ENCODE results near the gene EMC6.

Gene EMC6

DNA sequence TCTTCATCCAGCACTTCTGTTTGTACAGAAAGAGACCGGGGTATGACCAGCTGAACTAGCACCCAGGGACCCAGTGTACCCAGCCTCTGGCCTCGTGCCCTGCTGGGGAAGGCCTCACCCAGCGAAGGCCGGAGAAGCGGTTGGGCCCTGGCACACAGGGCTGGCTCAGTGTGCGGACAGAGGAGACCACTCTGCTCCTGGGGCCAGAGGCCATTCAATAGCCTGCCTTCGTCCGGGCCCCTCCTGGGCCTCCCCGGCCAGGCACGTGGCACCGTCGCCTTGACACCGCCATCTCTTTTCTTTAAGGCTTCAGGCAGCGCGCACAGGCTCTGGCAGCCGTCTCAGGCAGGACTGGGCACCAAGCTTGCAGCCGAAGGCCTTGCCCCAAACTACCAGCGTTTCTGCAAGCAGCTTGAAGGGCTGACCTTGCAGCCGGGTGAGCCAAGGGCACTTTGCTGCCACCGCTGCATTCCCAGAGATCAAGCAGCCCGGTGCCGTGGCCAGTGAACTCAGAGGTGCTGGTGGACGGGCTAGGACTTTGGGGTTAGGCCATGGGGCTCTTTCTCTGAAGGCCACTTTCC, 8.2 kb upstream of the EMC6 start:
- no peak for DNase-seq (ENCODE audit: low read depth, low spot score)
- no peak overlapping the region for H3K4me3 ChIP-seq (ENCODE audit: low read depth, low read length)
- TF ChIP-seq, protein P1, sequence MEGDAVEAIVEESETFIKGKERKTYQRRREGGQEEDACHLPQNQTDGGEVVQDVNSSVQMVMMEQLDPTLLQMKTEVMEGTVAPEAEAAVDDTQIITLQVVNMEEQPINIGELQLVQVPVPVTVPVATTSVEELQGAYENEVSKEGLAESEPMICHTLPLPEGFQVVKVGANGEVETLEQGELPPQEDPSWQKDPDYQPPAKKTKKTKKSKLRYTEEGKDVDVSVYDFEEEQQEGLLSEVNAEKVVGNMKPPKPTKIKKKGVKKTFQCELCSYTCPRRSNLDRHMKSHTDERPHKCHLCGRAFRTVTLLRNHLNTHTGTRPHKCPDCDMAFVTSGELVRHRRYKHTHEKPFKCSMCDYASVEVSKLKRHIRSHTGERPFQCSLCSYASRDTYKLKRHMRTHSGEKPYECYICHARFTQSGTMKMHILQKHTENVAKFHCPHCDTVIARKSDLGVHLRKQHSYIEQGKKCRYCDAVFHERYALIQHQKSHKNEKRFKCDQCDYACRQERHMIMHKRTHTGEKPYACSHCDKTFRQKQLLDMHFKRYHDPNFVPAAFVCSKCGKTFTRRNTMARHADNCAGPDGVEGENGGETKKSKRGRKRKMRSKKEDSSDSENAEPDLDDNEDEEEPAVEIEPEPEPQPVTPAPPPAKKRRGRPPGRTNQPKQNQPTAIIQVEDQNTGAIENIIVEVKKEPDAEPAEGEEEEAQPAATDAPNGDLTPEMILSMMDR (IDR thresholded peaks at IDR 0.05; ENCODE audit: low read depth, low read length): no peak
- in situ Hi-C loops (cut with HindIII; ENCODE audit: low sequenced_read_pairs): no loop called here

DNA sequence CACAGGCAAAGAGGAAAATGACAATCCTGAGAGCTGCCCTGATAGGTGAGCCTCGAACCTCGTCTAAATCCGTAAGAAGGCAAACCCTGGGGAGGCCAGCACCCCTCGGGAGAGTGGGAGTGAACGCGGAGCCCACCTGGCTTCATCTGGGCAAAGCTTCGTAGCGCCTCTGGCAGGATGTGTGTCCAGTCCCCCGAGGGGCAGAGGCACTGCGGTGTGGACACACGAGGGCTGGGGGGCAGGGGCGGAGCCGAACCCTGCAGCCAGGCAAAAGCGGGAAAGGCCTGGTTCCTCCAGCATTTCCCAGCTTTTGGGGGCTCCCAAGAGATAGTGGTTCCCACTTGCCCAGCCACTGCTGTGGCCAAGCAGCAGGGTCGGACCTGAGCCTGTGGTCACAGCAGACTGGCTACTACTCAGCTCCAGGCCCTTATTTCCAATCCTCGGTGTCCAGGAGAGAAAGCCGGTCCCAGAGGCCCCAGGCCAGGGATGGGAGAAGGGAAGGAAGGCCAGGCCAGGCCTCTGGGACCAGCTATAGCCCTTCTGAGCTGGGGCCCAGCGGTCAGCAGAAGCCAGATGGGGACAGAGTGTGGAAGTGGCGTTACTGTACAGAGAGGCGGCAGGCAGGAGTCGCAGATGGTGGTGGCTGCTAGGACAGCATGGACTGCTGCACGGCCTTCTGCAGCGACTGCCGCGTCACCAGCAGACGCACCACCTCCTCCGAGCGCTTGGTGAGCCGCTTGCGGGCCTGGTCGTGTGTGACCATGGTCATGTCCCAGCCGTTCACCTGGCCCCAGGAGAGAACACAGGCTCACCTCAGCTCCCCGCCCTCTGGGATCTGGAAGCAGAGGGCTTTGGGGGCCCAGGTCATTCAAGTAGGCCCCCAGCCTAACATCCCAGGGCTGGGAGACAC, 5.3 kb upstream of the EMC6 start:
- TF ChIP-seq, protein P1 (IDR thresholded peaks at IDR 0.05; ENCODE audit: low read depth, low read length): no peak
- in situ Hi-C loops (cut with HindIII; ENCODE audit: low sequenced_read_pairs): no loop called here
- H3K4me3 ChIP-seq (ENCODE audit: low read depth, low read length): no peak overlapping the region
- no peak for DNase-seq (ENCODE audit: low read depth, low spot score)

DNA sequence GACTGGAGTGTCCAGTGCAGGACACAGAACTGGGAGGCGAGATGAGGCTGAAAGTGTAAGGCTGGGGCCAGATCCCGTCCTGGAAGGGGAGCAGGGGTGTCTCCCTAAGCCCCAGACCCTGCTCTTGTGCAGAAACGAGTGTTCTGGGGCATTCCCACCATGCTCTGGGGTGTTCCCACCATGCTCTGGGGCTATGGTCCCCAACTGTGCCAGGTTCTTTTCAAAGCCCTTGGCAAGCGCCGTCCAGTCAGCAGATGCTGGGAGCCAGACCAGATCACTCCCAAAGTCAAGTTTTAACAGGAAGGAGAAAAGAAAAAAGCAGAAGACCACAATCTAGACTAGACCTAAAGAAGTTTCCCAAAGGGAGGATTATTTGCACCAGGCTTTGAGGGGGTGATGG, 2.8 kb upstream of the EMC6 start:
- TF ChIP-seq, protein P1 (IDR thresholded peaks at IDR 0.05; ENCODE audit: low read depth, low read length): no peak
- DNase-seq (ENCODE audit: low read depth, low spot score): no peak
- H3K4me3 ChIP-seq (ENCODE audit: low read depth, low read length): no peak overlapping the region
- in situ Hi-C loops (cut with HindIII; ENCODE audit: low sequenced_read_pairs): no loop called here

DNA sequence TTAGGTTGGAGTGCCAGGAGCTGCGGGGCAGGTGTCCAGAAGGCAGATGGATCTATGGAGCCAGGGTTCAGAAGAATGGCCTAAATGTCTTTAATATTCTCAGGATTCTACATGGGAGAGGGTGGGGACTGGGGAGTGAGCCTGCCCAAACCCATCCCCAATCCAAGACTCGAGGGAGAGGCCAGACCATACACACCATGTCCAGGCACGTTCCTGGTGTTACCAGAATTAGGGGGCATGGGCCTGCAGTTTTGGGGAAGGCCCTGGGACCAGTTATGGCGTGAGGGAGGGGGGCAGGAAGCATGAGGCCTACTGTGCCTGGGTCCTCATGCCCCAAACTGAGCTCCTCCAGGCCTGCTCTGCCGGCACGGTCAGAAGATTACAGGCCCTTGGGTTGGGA, 2.1 kb upstream of the EMC6 start:
- no peak for DNase-seq (ENCODE audit: low read depth, low spot score)
- TF ChIP-seq, protein P1 (IDR thresholded peaks at IDR 0.05; ENCODE audit: low read depth, low read length): no peak
- no peak overlapping the region for H3K4me3 ChIP-seq (ENCODE audit: low read depth, low read length)
- in situ Hi-C loops (cut with HindIII; ENCODE audit: low sequenced_read_pairs): no loop called here

DNA sequence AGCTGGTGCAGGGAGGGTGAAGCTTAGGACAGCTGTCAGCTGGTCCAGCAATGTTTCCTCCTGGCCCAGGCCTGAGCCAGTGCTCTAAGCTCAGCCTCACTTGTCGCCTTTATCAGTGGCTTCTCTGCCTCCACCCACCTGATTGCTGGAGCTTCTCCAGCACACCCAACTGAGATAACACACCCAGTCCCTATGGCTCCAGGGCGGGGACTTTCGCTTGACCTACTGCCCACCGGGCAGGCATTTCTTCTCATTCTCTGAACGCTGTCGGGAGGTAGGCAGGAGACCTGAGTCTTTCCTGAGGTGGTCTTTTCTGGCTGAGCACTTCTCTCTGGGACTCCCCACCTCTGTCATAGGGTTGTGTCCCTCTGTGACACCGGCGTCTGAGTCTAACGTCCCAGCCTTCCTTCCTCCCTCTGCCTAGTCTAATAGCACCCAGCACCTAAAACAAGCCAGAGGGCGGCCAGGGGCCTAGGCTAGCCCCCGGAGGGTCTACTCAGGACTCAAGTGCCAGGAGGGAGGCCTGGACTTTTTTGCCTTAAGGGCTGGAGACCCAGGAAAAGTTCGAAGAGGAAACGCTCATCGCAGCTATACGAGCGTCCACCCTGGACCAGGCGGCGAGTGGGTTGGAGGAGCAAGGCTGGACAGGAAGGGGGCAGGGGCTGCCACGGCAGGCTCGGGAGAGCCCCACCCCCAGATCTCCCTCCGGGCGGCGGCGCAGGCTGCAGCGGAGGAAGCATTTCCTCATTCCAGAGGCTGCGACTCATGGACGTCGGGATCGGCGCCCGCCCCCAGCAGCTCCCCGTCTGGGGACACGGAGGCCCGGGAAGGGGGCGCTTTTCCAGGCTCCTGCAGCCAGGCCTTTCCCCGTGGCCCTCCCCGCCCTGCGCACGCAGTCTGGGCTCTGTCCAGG, 990 bp upstream of the EMC6 start:
- in situ Hi-C loops (cut with HindIII; ENCODE audit: low sequenced_read_pairs): no loop called here
- TF ChIP-seq, protein P1 (IDR thresholded peaks at IDR 0.05; ENCODE audit: low read depth, low read length): peak; percentile 19
- H3K4me3 ChIP-seq (ENCODE audit: low read depth, low read length): peak overlapping the region; percentile 93
- peak; percentile 92 for DNase-seq (ENCODE audit: low read depth, low spot score)

DNA sequence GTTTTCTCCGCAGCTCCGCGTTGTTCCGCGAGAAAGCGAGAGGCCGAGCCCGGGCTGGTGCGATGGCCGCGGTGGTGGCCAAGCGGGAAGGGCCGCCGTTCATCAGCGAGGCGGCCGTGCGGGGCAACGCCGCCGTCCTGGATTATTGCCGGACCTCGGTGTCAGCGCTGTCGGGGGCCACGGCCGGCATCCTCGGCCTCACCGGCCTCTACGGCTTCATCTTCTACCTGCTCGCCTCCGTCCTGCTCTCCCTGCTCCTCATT, 404 bp downstream of the EMC6 start:
- in situ Hi-C loops (cut with HindIII; ENCODE audit: low sequenced_read_pairs): no loop called here
- no peak for DNase-seq (ENCODE audit: low read depth, low spot score)
- H3K4me3 ChIP-seq (ENCODE audit: low read depth, low read length): peak overlapping the region; percentile 96
- TF ChIP-seq, protein P1 (IDR thresholded peaks at IDR 0.05; ENCODE audit: low read depth, low read length): no peak

Measured in astrocyte of the spinal cord (primary cell).